Panc1 (cell line): ENCODE measurements around the gene STXBP5L.

ENCODE experiments used
- CTCF ChIP-seq: fragments of 450-650 bp; IDR thresholded peaks from 2 replicates; pipeline ENCODE4 v1.5.1; 2017; ENCODE audit warnings: mild to moderate bottlenecking
- POLR2AphosphoS5 ChIP-seq: IDR thresholded peaks from 2 replicates; pipeline ENCODE4 v1.6.1; 2012; ENCODE audit warnings: mild to moderate bottlenecking, low read depth, low read length, moderate library complexity
- TCF7L2 ChIP-seq: IDR thresholded peaks from 2 replicates; pipeline ENCODE4 v1.6.1; 2011; ENCODE audit warnings: mild to moderate bottlenecking, low read depth, low read length, inconsistent platforms
- TF ChIP-seq, protein P1 (sequence below), 2 experiments: IDR thresholded peaks; 2 replicates each; pipeline ENCODE4 v1.6.1; 2011 to 2012; ENCODE audit warnings: low read depth in 2 of 2, control low read depth in 1 of 2, low read length in 1 of 2, mild to moderate bottlenecking in 1 of 2, moderate library complexity in 1 of 2; ENCODE audit not compliant: insufficient read depth in 1 of 2

- TF ChIP-seq POLR2AphosphoS5, result no peak
- TF ChIP-seq CTCF, result no peak
- TF ChIP-seq, protein P1, sequence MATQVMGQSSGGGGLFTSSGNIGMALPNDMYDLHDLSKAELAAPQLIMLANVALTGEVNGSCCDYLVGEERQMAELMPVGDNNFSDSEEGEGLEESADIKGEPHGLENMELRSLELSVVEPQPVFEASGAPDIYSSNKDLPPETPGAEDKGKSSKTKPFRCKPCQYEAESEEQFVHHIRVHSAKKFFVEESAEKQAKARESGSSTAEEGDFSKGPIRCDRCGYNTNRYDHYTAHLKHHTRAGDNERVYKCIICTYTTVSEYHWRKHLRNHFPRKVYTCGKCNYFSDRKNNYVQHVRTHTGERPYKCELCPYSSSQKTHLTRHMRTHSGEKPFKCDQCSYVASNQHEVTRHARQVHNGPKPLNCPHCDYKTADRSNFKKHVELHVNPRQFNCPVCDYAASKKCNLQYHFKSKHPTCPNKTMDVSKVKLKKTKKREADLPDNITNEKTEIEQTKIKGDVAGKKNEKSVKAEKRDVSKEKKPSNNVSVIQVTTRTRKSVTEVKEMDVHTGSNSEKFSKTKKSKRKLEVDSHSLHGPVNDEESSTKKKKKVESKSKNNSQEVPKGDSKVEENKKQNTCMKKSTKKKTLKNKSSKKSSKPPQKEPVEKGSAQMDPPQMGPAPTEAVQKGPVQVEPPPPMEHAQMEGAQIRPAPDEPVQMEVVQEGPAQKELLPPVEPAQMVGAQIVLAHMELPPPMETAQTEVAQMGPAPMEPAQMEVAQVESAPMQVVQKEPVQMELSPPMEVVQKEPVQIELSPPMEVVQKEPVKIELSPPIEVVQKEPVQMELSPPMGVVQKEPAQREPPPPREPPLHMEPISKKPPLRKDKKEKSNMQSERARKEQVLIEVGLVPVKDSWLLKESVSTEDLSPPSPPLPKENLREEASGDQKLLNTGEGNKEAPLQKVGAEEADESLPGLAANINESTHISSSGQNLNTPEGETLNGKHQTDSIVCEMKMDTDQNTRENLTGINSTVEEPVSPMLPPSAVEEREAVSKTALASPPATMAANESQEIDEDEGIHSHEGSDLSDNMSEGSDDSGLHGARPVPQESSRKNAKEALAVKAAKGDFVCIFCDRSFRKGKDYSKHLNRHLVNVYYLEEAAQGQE (IDR thresholded peaks at IDR 0.05; ENCODE audit: insufficient read depth in 1 of 2, low read depth in 2 of 2, low read length in 1 of 2), result no peak
- TF ChIP-seq TCF7L2, result no peak
These were observed 422.6 kb downstream of the STXBP5L start for GRCh38 chr3:121330634-121331033.
